Peyer's patch (tissue), 4 donors: ENCODE data around the gene SMC1B.

Source experiments
- CTCF ChIP-seq, 6 experiments: fragments of 450-650 bp in 4 of 6; fragments of 200-600 bp in 2 of 6; sonication (generic) in 1 of 6; IDR thresholded peaks; one replicate each; pipeline ENCODE4 v1.5.1; 2017 to 2019; ENCODE audit warnings: antibody characterized with exemption in 6 of 6, mild to moderate bottlenecking in 3 of 6, moderate library complexity in 1 of 6
- POLR2A ChIP-seq, 2 donors: fragments of 450-650 bp; IDR thresholded peaks; one replicate each; pipeline ENCODE4 v1.5.1; 2017; ENCODE audit warnings: antibody characterized with exemption in 2 of 2, mild to moderate bottlenecking in 2 of 2, moderate library complexity in 2 of 2

- TF ChIP-seq POLR2A (IDR thresholded peaks at IDR 0.05) (no peak), CTCF (IDR thresholded peaks at IDR 0.05) (no peak)
These were observed 55.3 kb downstream of the SMC1B start for GRCh38 chr22:45358127-45358526.
